ENCODE measurements around the gene WDR91. TPM values are rescaled to one million over a fixed set of nuclear protein-coding genes. Genes with fewer than 3 reads are reported as not detected.

WDR91 gene
- total RNA-seq, 1 experiment from 2014 or later = 8.8 TPM

DNA sequence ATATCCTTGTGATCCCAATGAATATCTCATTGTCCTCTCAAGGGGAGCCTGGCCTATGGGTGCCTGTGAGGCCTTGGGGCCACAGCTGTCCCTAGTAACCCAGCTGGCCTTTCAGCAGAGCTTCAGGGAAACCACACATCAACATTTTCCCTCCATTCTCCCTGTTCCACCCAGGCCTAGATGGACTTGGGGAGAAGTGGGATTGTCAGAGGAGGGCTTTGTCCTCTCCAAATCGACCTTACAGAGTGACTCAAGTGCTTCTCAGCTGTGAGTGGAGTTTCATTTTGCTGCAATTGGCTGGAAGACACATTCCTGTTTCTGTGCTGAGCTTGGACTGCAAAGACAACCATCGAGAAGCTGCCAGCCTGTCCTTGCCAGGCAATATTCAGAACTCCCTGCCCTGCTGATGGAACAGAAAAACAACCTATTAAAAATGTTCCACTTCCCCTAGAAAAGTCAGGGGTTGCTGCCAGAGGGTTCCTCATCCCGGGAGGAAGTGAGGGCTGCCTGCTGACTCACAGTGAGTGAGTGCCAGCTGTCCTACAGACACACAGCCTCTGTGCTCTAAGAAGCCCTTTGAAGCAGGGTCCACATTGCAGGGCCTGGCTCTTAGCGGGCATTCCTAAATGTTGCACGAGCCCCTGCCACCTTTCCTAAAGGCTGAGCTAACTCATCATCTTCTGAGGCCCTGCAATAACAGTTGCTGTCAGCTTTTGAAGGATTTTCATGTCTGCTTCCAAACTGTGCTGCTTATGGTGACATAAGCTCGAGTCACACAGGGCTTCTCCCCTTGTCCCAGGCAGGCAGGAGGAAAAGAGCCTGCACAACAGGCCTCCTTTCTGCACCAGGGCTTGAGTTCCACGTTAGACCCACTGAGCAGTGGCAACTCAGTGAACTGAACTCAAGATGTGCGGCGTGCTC is 42.8 kb upstream of the WDR91 start:
- no TSS peak for BruUV-seq (replicated peaks)
- CTCF ChIA-PET = no interaction called here
- Histone ChIP-seq H3K4me1 (ENCODE audit: control insufficient read depth, insufficient read depth, low read length) (peaks cover 3% of the 10 kb centered on the region; the same call in 1 of the 2 replicates), H3K36me3 (ENCODE audit: control insufficient read depth, insufficient read depth, low read length) (no peaks in the 10 kb centered on the region), H3K4me3 (ENCODE audit: low read depth in 2 of 2, low read length in 2 of 2) (no peak overlapping the region), H3K27ac (ENCODE audit: low read length) (peak overlapping the region; percentile 42; the same call in 1 of the 2 replicates), H3K9me3 (ENCODE audit: control insufficient read depth, insufficient read depth, low read depth, low read length) (no peaks in the 10 kb centered on the region), H3K27me3 (ENCODE audit: control insufficient read depth, insufficient read depth, low read length) (no peaks in the 10 kb centered on the region)
- intact Hi-C loops (cut with micrococcal nuclease; ENCODE audit: unreplicated experiment) (no loop called here), in situ Hi-C loops (cut with HindIII; ENCODE audit: low pct_unique_long_range_greater_than_20kb, low sequenced_read_pairs) (no loop called here)
- POLR2A ChIA-PET = no interaction called here
- TF ChIP-seq TCF7L2 (IDR thresholded peaks at IDR 0.05; ENCODE audit: low read depth, low read length) (no peak), POLR2AphosphoS5 (IDR thresholded peaks at IDR 0.05; ENCODE audit: low read depth, low read length) (no peak), SIN3A (IDR thresholded peaks at IDR 0.05; ENCODE audit: borderline replicate concordance, insufficient read depth, low read depth, low read length) (no peak)
- TF ChIP-seq, protein P1, sequence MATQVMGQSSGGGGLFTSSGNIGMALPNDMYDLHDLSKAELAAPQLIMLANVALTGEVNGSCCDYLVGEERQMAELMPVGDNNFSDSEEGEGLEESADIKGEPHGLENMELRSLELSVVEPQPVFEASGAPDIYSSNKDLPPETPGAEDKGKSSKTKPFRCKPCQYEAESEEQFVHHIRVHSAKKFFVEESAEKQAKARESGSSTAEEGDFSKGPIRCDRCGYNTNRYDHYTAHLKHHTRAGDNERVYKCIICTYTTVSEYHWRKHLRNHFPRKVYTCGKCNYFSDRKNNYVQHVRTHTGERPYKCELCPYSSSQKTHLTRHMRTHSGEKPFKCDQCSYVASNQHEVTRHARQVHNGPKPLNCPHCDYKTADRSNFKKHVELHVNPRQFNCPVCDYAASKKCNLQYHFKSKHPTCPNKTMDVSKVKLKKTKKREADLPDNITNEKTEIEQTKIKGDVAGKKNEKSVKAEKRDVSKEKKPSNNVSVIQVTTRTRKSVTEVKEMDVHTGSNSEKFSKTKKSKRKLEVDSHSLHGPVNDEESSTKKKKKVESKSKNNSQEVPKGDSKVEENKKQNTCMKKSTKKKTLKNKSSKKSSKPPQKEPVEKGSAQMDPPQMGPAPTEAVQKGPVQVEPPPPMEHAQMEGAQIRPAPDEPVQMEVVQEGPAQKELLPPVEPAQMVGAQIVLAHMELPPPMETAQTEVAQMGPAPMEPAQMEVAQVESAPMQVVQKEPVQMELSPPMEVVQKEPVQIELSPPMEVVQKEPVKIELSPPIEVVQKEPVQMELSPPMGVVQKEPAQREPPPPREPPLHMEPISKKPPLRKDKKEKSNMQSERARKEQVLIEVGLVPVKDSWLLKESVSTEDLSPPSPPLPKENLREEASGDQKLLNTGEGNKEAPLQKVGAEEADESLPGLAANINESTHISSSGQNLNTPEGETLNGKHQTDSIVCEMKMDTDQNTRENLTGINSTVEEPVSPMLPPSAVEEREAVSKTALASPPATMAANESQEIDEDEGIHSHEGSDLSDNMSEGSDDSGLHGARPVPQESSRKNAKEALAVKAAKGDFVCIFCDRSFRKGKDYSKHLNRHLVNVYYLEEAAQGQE (IDR thresholded peaks at IDR 0.05; ENCODE audit: insufficient read depth in 1 of 2, low read depth in 2 of 2, low read length in 1 of 2) = no peak
- TF ChIP-seq, protein P2, sequence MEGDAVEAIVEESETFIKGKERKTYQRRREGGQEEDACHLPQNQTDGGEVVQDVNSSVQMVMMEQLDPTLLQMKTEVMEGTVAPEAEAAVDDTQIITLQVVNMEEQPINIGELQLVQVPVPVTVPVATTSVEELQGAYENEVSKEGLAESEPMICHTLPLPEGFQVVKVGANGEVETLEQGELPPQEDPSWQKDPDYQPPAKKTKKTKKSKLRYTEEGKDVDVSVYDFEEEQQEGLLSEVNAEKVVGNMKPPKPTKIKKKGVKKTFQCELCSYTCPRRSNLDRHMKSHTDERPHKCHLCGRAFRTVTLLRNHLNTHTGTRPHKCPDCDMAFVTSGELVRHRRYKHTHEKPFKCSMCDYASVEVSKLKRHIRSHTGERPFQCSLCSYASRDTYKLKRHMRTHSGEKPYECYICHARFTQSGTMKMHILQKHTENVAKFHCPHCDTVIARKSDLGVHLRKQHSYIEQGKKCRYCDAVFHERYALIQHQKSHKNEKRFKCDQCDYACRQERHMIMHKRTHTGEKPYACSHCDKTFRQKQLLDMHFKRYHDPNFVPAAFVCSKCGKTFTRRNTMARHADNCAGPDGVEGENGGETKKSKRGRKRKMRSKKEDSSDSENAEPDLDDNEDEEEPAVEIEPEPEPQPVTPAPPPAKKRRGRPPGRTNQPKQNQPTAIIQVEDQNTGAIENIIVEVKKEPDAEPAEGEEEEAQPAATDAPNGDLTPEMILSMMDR (IDR thresholded peaks at IDR 0.05) = no peak
- peak; percentile 35 for DNase-seq (ENCODE audit: low read depth, low spot score)
- peak; percentile 87 for ATAC-seq

DNA sequence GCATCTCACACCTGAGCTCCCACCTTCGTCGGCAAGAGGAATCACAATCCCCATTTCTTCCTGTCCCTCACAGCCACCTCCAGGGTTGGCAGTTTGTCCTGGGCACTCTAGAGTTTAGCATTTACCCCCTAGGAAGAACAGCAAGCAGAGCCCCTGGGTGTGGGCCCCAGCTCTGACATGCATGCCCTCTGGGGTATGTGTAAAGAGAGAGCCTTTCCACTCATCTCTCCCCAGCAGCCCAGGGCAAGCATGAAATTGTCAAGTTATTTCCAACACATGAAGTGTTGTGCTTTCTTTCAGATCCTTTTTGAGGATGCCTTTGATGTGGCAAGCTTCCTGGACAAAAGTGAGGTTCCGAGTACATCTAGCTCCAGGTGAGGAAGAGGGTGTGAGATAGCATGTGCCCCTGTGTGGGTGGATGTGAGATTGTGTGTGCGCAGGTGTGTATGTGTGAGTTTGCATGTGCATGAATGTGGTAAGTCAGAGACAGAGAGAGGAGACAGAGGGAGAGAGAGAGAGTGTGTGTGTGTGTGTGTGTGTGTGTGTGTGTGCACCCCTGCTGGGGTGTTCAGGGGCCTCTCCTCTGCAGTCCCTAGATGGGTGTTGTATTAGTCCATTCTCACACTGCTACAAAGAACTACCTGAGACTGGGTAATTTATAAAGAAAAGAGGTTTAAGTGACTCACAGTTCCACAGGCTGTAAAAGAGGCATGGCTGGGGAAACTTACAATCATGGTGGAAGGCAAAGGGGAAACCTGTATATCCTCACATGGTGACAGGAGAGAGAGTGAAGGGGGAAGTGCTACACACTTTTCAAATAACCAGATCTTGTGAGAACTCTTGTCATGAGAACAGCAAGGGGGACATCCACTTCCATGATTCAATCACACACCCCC is 40.4 kb upstream of the WDR91 start:
- BruUV-seq (replicated peaks) = no TSS peak
- in situ Hi-C loops (cut with HindIII; ENCODE audit: low pct_unique_long_range_greater_than_20kb, low sequenced_read_pairs) = no loop called here

More for the DNA sequence above, 40.4 kb upstream of the WDR91 start:
- Histone ChIP-seq H3K27ac (ENCODE audit: low read length) (no peak overlapping the region), H3K36me3 (ENCODE audit: control insufficient read depth, insufficient read depth, low read length) (no peaks in the 10 kb centered on the region), H3K9me3 (ENCODE audit: control insufficient read depth, insufficient read depth, low read depth, low read length) (no peaks in the 10 kb centered on the region), H3K27me3 (ENCODE audit: control insufficient read depth, insufficient read depth, low read length) (no peaks in the 10 kb centered on the region), H3K4me1 (ENCODE audit: control insufficient read depth, insufficient read depth, low read length) (peaks cover 3% of the 10 kb centered on the region; the same call in 1 of the 2 replicates), H3K4me3 (ENCODE audit: low read depth in 2 of 2, low read length in 2 of 2) (no peak overlapping the region)
- no peak for TF ChIP-seq TCF7L2 (IDR thresholded peaks at IDR 0.05; ENCODE audit: low read depth, low read length)
- TF ChIP-seq, protein P1 (IDR thresholded peaks at IDR 0.05; ENCODE audit: insufficient read depth in 1 of 2, low read depth in 2 of 2, low read length in 1 of 2) = no peak
- TF ChIP-seq POLR2AphosphoS5 (IDR thresholded peaks at IDR 0.05; ENCODE audit: low read depth, low read length) = no peak
- POLR2A ChIA-PET = no interaction called here
- intact Hi-C loops (cut with micrococcal nuclease; ENCODE audit: unreplicated experiment) = no loop called here
- CTCF ChIA-PET = no interaction called here
- ATAC-seq (no peak), DNase-seq (ENCODE audit: low read depth, low spot score) (no peak)
